WTC11 (cell line): ENCODE measurements around the gene ARRB2. TPM values are rescaled to one million over a fixed set of nuclear protein-coding genes. Genes with fewer than 3 reads are reported as not detected.

Experiments
- ATAC-seq: fragments of 200-7000 bp; cut with Tn5 transposase; 2 replicates; pipeline ENCODE4 v1.10.0; 2021; ENCODE audit warnings: mild to moderate bottlenecking, moderate library complexity
- CTCF ChIA-PET: fragments of 300-600 bp; sonication (Branson Sonifier 250); formaldehyde crosslinking; loops from one replicate; lab custom pipeline; 2021; ENCODE audit warnings: antibody characterized with exemption; lab: Charles Lee
- POLR2A ChIA-PET: fragments of 350-600 bp; sonication (Branson Sonifier 250); formaldehyde crosslinking; loops from one replicate; lab custom pipeline; 2021; ENCODE audit warnings: antibody characterized with exemption; lab: Charles Lee
- DNase-seq: peaks from one replicate; pipeline ENCODE4 v3.0.0; 2021; ENCODE audit warnings: low spot score
- H3K27ac Mint-ChIP-seq: 2 replicates; pipeline ENCODE4 v1.8.0; 2021; ENCODE audit warnings: mixed read lengths
- H3K27me3 Mint-ChIP-seq: 2 replicates; pipeline ENCODE4 v1.8.0; 2021; ENCODE audit warnings: low read depth, mild to moderate bottlenecking, moderate library complexity, mixed read lengths
- H3K36me3 Mint-ChIP-seq: 2 replicates; pipeline ENCODE4 v1.8.0; 2021; ENCODE audit warnings: mixed read lengths
- H3K4me1 Mint-ChIP-seq: 2 replicates; pipeline ENCODE4 v1.8.0; 2022; ENCODE audit warnings: mixed read lengths
- H3K4me3 Mint-ChIP-seq: 2 replicates; pipeline ENCODE4 v1.8.0; 2021; ENCODE audit warnings: mild to moderate bottlenecking, moderate library complexity, mixed read lengths
- H3K9me3 Mint-ChIP-seq: 2 replicates; pipeline ENCODE4 v1.8.0; 2021; ENCODE audit warnings: mixed read lengths
- ATF1 ChIP-seq: sonication (generic); formaldehyde crosslinking; IDR thresholded peaks from 2 replicates; pipeline ENCODE4 v1.8.1; 2023; ENCODE audit warnings: mild to moderate bottlenecking, moderate library complexity, missing genetic modification reagents
- CREM ChIP-seq: sonication (generic); formaldehyde crosslinking; IDR thresholded peaks from 2 replicates; pipeline ENCODE4 v1.8.1; 2022; ENCODE audit warnings: mild to moderate bottlenecking, missing genetic modification reagents, moderate library complexity
- ESRRA ChIP-seq: sonication (generic); formaldehyde crosslinking; IDR thresholded peaks from 2 replicates; pipeline ENCODE4 v1.8.1; 2022; ENCODE audit warnings: mild to moderate bottlenecking, missing genetic modification reagents, borderline replicate concordance
- FOXJ3 ChIP-seq: sonication (generic); formaldehyde crosslinking; IDR thresholded peaks from 2 replicates; pipeline ENCODE4 v1.9.0; 2021; ENCODE audit warnings: missing genetic modification reagents, mild to moderate bottlenecking, borderline replicate concordance
- FOXK1 ChIP-seq: sonication (generic); formaldehyde crosslinking; IDR thresholded peaks from 2 replicates; pipeline ENCODE4 v1.8.0; 2022; ENCODE audit warnings: mild to moderate bottlenecking, moderate library complexity, missing genetic modification reagents
- FOXP1 ChIP-seq: sonication (generic); formaldehyde crosslinking; IDR thresholded peaks from 2 replicates; pipeline ENCODE4 v1.8.0; 2022; ENCODE audit warnings: missing genetic modification reagents, mild to moderate bottlenecking, moderate library complexity, borderline replicate concordance
- GABPB1 ChIP-seq: sonication (generic); formaldehyde crosslinking; IDR thresholded peaks from 2 replicates; pipeline ENCODE4 v1.8.1; 2023; ENCODE audit warnings: mild to moderate bottlenecking, missing genetic modification reagents
- JAZF1 ChIP-seq: fragments of 250-450 bp; sonication (Bioruptor Pico); IDR thresholded peaks from 2 replicates; pipeline ENCODE4 v1.9.0; 2021; ENCODE audit warnings: moderate library complexity, mild to moderate bottlenecking, inconsistent platforms
- NR1H2 ChIP-seq: sonication (generic); formaldehyde crosslinking; IDR thresholded peaks from 2 replicates; pipeline ENCODE4 v1.9.0; 2021; ENCODE audit warnings: mild to moderate bottlenecking, moderate library complexity, missing genetic modification reagents
- NR3C1 ChIP-seq: sonication (generic); formaldehyde crosslinking; conservative IDR thresholded peaks from 2 replicates; pipeline ENCODE4 v1.8.1; 2023; ENCODE audit warnings: low read depth, mild to moderate bottlenecking, missing genetic modification reagents
- RELA ChIP-seq: sonication (generic); formaldehyde crosslinking; IDR thresholded peaks from 2 replicates; pipeline ENCODE4 v1.8.1; 2022; ENCODE audit warnings: missing genetic modification reagents, mild to moderate bottlenecking, borderline replicate concordance
- RORB ChIP-seq: fragments of 250-450 bp; sonication (Bioruptor Pico); IDR thresholded peaks from 2 replicates; pipeline ENCODE4 v1.9.0; 2021; ENCODE audit warnings: mild to moderate bottlenecking
- SP1 ChIP-seq: sonication (generic); formaldehyde crosslinking; conservative IDR thresholded peaks from 2 replicates; pipeline ENCODE4 v1.8.1; 2022; ENCODE audit warnings: missing genetic modification reagents
- ZNF219 ChIP-seq: sonication (generic); formaldehyde crosslinking; IDR thresholded peaks from 2 replicates; pipeline ENCODE4 v1.8.0; 2023; ENCODE audit warnings: missing genetic modification reagents, mild to moderate bottlenecking, borderline replicate concordance
- ZNF396 ChIP-seq: fragments of 250-450 bp; sonication (Bioruptor Pico); IDR thresholded peaks from 2 replicates; pipeline ENCODE4 v1.8.0; 2021; ENCODE audit warnings: mild to moderate bottlenecking, moderate library complexity, borderline replicate concordance
- ZNF416 ChIP-seq: fragments of 250-450 bp; sonication (Bioruptor Pico); IDR thresholded peaks from 2 replicates; pipeline ENCODE4 v1.9.0; 2021; ENCODE audit warnings: mild to moderate bottlenecking, inconsistent platforms
- ZNF671 ChIP-seq: fragments of 250-450 bp; sonication (Bioruptor Pico); IDR thresholded peaks from 2 replicates; pipeline ENCODE4 v1.8.0; 2021; ENCODE audit warnings: mild to moderate bottlenecking
- total RNA-seq: library from RNA; stranded (reverse); gene quantifications from 3 replicates; pipeline ENCODE4 v1.2.3, GENCODE V29; 2021
- TF ChIP-seq, protein P1 (sequence below): sonication (generic); formaldehyde crosslinking; IDR thresholded peaks from 2 replicates; pipeline ENCODE4 v1.8.1; 2022; ENCODE audit warnings: mild to moderate bottlenecking, moderate library complexity, missing genetic modification reagents
- TF ChIP-seq, protein P2 (sequence below): fragments of 250-450 bp; sonication (Bioruptor Pico); IDR thresholded peaks from 2 replicates; pipeline ENCODE4 v1.9.0; 2021; ENCODE audit warnings: moderate library complexity, mild to moderate bottlenecking, inconsistent platforms, borderline replicate concordance
- TF ChIP-seq, protein P3 (sequence below): sonication (generic); formaldehyde crosslinking; IDR thresholded peaks from 2 replicates; pipeline ENCODE4 v1.8.1; 2022; ENCODE audit warnings: low read depth, mild to moderate bottlenecking, moderate library complexity, missing genetic modification reagents, borderline replicate concordance
- TF ChIP-seq, protein P4 (sequence below): fragments of 250-450 bp; sonication (Bioruptor Pico); IDR thresholded peaks from 2 replicates; pipeline ENCODE4 v1.9.0; 2021; ENCODE audit warnings: mild to moderate bottlenecking
- TF ChIP-seq, protein P5 (sequence below): fragments of 250-450 bp; sonication (Bioruptor Pico); IDR thresholded peaks from 2 replicates; pipeline ENCODE4 v2.1.2; 2022; ENCODE audit warnings: mild to moderate bottlenecking, moderate library complexity
- TF ChIP-seq, protein P6 (sequence below): sonication (generic); formaldehyde crosslinking; IDR thresholded peaks from 2 replicates; pipeline ENCODE4 v1.8.1; 2023; ENCODE audit warnings: mild to moderate bottlenecking, missing genetic modification reagents, moderate library complexity
- TF ChIP-seq, protein P7 (sequence below): fragments of 200-600 bp; IDR thresholded peaks from 2 replicates; pipeline ENCODE4 v1.8.0; 2022; ENCODE audit warnings: antibody characterized with exemption

ARRB2 gene
- total RNA-seq, 1 experiment from 2014 or later, result 87.8 TPM

DNA sequence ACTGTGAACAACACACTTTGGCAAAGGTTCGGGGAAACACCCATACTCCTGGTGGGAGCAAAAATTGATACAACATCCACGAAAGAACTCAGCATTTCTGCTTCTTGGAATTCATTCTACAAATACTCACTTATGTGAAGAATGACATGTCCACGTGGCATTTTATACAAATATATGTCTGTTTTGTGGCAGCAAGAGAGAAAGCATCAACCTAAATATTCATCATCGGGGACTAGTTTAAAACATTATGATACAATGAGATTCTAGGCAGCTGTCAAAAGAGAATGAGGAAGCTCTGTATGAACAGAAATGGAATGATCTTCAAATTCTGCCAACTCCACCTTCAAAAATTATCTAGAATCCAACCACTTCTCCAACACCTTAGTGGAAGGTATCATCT is 43.3 kb upstream of the ARRB2 start:
- Mint-ChIP-seq H3K4me1 (peaks cover 13% of the 10 kb centered on the region), H3K4me3 (no peak overlapping the region), H3K36me3 (peaks cover 14% of the 10 kb centered on the region), H3K9me3 (no peaks in the 10 kb centered on the region), H3K27me3 (no peaks in the 10 kb centered on the region), H3K27ac (peak overlapping the region; percentile 35; the same call in 1 of the 2 replicates)
- CTCF ChIA-PET, result no interaction called here
- DNase-seq (no peak), ATAC-seq (no peak)
- POLR2A ChIA-PET, result no interaction called here
- TF ChIP-seq, protein P1, sequence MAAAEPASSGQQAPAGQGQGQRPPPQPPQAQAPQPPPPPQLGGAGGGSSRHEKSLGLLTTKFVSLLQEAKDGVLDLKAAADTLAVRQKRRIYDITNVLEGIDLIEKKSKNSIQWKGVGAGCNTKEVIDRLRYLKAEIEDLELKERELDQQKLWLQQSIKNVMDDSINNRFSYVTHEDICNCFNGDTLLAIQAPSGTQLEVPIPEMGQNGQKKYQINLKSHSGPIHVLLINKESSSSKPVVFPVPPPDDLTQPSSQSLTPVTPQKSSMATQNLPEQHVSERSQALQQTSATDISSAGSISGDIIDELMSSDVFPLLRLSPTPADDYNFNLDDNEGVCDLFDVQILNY, result no peak
- TF ChIP-seq ATF1 (CRISPR knock-in tag) (no peak), ZNF396 (no peak), FOXJ3 (CRISPR knock-in tag) (no peak), FOXK1 (CRISPR knock-in tag) (no peak), JAZF1 (CRISPR knock-in tag) (no peak)
- TF ChIP-seq, protein P2, sequence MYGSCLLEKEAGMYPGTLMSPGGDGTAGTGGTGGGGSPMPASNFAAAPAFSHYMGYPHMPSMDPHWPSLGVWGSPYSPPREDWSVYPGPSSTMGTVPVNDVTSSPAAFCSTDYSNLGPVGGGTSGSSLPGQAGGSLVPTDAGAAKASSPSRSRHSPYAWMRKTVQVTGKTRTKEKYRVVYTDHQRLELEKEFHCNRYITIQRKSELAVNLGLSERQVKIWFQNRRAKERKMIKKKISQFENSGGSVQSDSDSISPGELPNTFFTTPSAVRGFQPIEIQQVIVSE (CRISPR knock-in tag), result no peak
- TF ChIP-seq, protein P3, sequence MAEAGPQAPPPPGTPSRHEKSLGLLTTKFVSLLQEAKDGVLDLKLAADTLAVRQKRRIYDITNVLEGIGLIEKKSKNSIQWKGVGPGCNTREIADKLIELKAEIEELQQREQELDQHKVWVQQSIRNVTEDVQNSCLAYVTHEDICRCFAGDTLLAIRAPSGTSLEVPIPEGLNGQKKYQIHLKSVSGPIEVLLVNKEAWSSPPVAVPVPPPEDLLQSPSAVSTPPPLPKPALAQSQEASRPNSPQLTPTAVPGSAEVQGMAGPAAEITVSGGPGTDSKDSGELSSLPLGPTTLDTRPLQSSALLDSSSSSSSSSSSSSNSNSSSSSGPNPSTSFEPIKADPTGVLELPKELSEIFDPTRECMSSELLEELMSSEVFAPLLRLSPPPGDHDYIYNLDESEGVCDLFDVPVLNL (CRISPR knock-in tag), result no peak

DNA sequence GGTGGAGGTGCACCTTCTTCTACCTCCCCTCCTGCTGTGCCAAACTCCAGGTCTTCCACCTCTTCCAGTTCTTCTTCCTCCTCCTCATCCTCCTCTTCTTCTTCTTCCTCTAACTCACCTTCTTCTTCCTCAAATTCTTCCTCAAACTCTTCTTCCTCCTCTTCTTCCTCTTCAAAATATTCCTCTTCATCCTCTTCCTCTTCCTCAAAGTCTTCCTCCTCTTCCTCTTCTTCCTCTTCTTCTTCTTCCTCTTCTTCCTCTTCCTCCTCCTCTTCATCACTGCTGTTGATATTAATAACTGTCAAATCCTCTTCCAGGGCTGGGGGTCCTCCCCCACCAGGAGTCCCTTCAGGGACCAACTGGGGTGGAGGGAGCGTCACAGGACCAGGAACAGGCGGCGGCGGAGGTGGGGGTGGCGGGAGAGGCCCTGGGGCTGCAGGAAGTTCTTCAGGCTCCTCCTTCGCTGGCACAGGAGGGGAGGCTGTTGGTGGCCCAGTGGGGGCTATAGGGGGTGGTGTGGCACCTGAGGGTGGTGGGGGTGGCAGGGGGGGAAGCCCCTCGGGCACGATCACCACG is 38.3 kb upstream of the ARRB2 start:
- CTCF ChIA-PET, result no interaction called here
- no peak for DNase-seq
- no peak for ATAC-seq
- Mint-ChIP-seq H3K4me1 (peaks cover 9% of the 10 kb centered on the region), H3K27me3 (no peaks in the 10 kb centered on the region), H3K36me3 (peaks cover 46% of the 10 kb centered on the region)
- TF ChIP-seq GABPB1 (CRISPR knock-in tag) (no peak), ZNF671 (CRISPR knock-in tag) (no peak), RORB (CRISPR knock-in tag) (no peak), ESRRA (CRISPR knock-in tag) (no peak)
- TF ChIP-seq, all 79 proteins: peak for 0
- Mint-ChIP-seq H3K9me3 (no peaks in the 10 kb centered on the region), H3K4me3 (no peak overlapping the region), H3K27ac (no peak overlapping the region)
- POLR2A ChIA-PET, result no interaction called here

DNA sequence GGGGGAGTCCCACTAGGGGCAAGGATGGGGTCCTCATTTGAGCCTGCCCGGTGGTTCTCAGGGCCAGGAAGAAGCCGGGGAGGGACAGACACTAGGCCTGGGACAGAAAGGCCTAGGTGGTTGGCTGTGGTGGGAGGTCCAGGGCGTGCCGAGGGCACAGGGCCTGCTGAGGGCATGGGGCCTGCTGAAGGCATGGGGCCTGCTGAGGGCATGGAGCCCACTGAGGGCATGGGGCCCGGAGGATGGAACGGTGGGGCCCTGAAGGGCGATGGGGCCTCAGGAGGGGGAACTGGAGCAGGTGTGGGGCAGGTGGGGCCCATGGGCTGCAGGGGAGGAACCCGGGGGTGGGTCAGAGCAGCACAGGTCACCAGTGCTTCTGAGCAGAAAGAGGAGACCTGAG is 37.7 kb upstream of the ARRB2 start:
- Mint-ChIP-seq H3K27ac (no peak overlapping the region), H3K9me3 (no peaks in the 10 kb centered on the region), H3K4me1 (peaks cover 3% of the 10 kb centered on the region), H3K36me3 (peaks cover 50% of the 10 kb centered on the region), H3K27me3 (no peaks in the 10 kb centered on the region), H3K4me3 (no peak overlapping the region)
- ChIA-PET CTCF (no interaction called here), POLR2A (no interaction called here)
- ATAC-seq (no peak), DNase-seq (no peak)
- TF ChIP-seq NR1H2 (CRISPR knock-in tag) (no peak), RELA (CRISPR knock-in tag) (no peak), ZNF416 (CRISPR knock-in tag) (no peak), FOXK1 (CRISPR knock-in tag) (no peak), FOXP1 (CRISPR knock-in tag) (no peak), NR3C1 (CRISPR knock-in tag) (no peak), ZNF671 (CRISPR knock-in tag) (no peak), ZNF219 (CRISPR knock-in tag) (no peak), CREM (no peak), SP1 (CRISPR knock-in tag) (no peak)
- TF ChIP-seq, protein P1, result no peak
- TF ChIP-seq, protein P4, sequence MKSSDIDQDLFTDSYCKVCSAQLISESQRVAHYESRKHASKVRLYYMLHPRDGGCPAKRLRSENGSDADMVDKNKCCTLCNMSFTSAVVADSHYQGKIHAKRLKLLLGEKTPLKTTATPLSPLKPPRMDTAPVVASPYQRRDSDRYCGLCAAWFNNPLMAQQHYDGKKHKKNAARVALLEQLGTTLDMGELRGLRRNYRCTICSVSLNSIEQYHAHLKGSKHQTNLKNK, result no peak
- TF ChIP-seq, protein P5, sequence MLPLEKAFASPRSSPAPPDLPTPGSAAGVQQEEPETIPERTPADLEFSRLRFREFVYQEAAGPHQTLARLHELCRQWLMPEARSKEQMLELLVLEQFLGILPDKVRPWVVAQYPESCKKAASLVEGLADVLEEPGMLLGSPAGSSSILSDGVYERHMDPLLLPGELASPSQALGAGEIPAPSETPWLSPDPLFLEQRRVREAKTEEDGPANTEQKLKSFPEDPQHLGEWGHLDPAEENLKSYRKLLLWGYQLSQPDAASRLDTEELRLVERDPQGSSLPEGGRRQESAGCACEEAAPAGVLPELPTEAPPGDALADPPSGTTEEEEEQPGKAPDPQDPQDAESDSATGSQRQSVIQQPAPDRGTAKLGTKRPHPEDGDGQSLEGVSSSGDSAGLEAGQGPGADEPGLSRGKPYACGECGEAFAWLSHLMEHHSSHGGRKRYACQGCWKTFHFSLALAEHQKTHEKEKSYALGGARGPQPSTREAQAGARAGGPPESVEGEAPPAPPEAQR (CRISPR knock-in tag), result no peak
- TF ChIP-seq, protein P6, sequence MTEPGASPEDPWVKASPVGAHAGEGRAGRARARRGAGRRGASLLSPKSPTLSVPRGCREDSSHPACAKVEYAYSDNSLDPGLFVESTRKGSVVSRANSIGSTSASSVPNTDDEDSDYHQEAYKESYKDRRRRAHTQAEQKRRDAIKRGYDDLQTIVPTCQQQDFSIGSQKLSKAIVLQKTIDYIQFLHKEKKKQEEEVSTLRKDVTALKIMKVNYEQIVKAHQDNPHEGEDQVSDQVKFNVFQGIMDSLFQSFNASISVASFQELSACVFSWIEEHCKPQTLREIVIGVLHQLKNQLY (CRISPR knock-in tag), result no peak
- TF ChIP-seq, protein P7, sequence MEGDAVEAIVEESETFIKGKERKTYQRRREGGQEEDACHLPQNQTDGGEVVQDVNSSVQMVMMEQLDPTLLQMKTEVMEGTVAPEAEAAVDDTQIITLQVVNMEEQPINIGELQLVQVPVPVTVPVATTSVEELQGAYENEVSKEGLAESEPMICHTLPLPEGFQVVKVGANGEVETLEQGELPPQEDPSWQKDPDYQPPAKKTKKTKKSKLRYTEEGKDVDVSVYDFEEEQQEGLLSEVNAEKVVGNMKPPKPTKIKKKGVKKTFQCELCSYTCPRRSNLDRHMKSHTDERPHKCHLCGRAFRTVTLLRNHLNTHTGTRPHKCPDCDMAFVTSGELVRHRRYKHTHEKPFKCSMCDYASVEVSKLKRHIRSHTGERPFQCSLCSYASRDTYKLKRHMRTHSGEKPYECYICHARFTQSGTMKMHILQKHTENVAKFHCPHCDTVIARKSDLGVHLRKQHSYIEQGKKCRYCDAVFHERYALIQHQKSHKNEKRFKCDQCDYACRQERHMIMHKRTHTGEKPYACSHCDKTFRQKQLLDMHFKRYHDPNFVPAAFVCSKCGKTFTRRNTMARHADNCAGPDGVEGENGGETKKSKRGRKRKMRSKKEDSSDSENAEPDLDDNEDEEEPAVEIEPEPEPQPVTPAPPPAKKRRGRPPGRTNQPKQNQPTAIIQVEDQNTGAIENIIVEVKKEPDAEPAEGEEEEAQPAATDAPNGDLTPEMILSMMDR, result no peak
